K562 (cell line): ENCODE measurements around the gene MRPL48. TPM values are rescaled to one million over a fixed set of nuclear protein-coding genes. Genes with fewer than 3 reads are reported as not detected.

Experiments
- ATAC-seq: fragments of 200-7000 bp; cut with Tn5 transposase; 3 replicates; pipeline ENCODE4 v1.9.1; 2020; ENCODE audit warnings: moderate library complexity
- BruUV-seq: library from RNA; stranded (reverse); fragments of 400-500 nt; replicated peaks from 2 replicates; lab custom pipeline; 2021; lab: Mats Ljungman, UMichigan
- CTCF ChIA-PET: fragments of 300-600 bp; formaldehyde crosslinking; extraction: SDS; loops from one replicate; lab custom pipeline; 2021; ENCODE audit warnings: low intra/inter-chr PET ratio; lab: Yijun Ruan, JAX
- POLR2A ChIA-PET: fragments of 300-600, 350-650 bp; sonication (Branson Sonifier 250); formaldehyde crosslinking; extraction: SDS; loops from one replicate; lab custom pipeline; 2021; ENCODE audit warnings: antibody characterized with exemption, inconsistent platforms; lab: Yijun Ruan, JAX
- DNase-seq, 4 experiments: peaks; one replicate each; pipeline versions ENCODE4 v3.0.0 to v3.0.0-alpha.2; 2011 to 2018; ENCODE audit warnings: low spot score in 3 of 4, mixed read lengths in 3 of 4; ENCODE audit errors: extremely low read depth in 1 of 4
- FAIRE-seq: peaks from 2 replicates; lab custom pipeline; 2011; peaks lifted over from hg19 to GRCh38; lab: Jason Lieb, UNC
- H2AFZ ChIP-seq: 2 replicates; pipeline ENCODE4 v1.6.0; 2011; ENCODE audit warnings: low read depth, low read length, control low read depth, inconsistent platforms
- H3K27ac ChIP-seq: fragments of 200-600 bp; 3 replicates; pipeline ENCODE4 v1.8.0; 2011; ENCODE audit warnings: low read depth, mild to moderate bottlenecking, control low read depth, inconsistent platforms, low read length, moderate library complexity, mixed read lengths; ENCODE audit errors: extremely low read depth
- H3K27me3 ChIP-seq, 2 experiments: fragments of 300-600 bp in 1 of 2; 2 replicates in 1 of 2; 3 replicates in 1 of 2; pipeline versions ENCODE4 v1.6.0 to v1.8.0; 2011; ENCODE audit warnings: inconsistent platforms in 2 of 2, low read length in 2 of 2, mild to moderate bottlenecking in 1 of 2, mixed read lengths in 1 of 2, moderate library complexity in 1 of 2; ENCODE audit not compliant: control insufficient read depth in 2 of 2, insufficient read depth in 2 of 2
- H3K36me3 ChIP-seq: fragments of 300-600 bp; 3 replicates; pipeline ENCODE4 v1.8.0; 2011; ENCODE audit warnings: mild to moderate bottlenecking, low read length, inconsistent platforms; ENCODE audit not compliant: control insufficient read depth, insufficient read depth
- H3K4me1 ChIP-seq, 2 experiments: fragments of 200-600 bp in 1 of 2; replicated peaks in 1 of 2; 2 replicates in 1 of 2; 3 replicates in 1 of 2; pipeline versions ENCODE4 v1.5.1 to v1.8.0; 2011; ENCODE audit warnings: inconsistent platforms in 2 of 2, low read length in 2 of 2, mild to moderate bottlenecking in 1 of 2, mixed read lengths in 1 of 2, moderate library complexity in 1 of 2; ENCODE audit not compliant: control insufficient read depth in 2 of 2, insufficient read depth in 2 of 2
- H3K4me2 ChIP-seq: 2 replicates; pipeline ENCODE4 v1.6.1; 2011; ENCODE audit warnings: low read length, control low read depth, inconsistent platforms, mixed read lengths; ENCODE audit not compliant: insufficient read depth
- H3K4me3 ChIP-seq: fragments of 200-600 bp; sonication (generic), shearing (Covaris generic); 2 replicates; pipeline ENCODE4 v1.5.1; 2016; ENCODE audit warnings: control low read depth, inconsistent platforms
- H3K79me2 ChIP-seq: fragments of 200-600 bp; 3 replicates; pipeline ENCODE4 v1.8.0; 2011; ENCODE audit warnings: low read length, inconsistent platforms; ENCODE audit not compliant: control insufficient read depth, insufficient read depth
- H3K9ac ChIP-seq, 2 experiments: 2 replicates each; pipeline versions ENCODE4 v1.6.0 to v1.6.1; 2011; ENCODE audit warnings: low read depth in 2 of 2, low read length in 2 of 2, control low read depth in 1 of 2, inconsistent platforms in 1 of 2, mild to moderate bottlenecking in 1 of 2, mixed read lengths in 1 of 2; ENCODE audit not compliant: insufficient read depth in 1 of 2
- H3K9me1 ChIP-seq: one replicate; pipeline ENCODE4 v1.6.0; 2011; ENCODE audit warnings: inconsistent platforms, mild to moderate bottlenecking, low read length, moderate library complexity; ENCODE audit not compliant: control insufficient read depth, insufficient read depth
- H3K9me3 ChIP-seq: replicated peaks from 2 replicates; pipeline ENCODE4 v1.5.1; 2011; ENCODE audit warnings: low read depth, low read length, inconsistent platforms; ENCODE audit not compliant: control insufficient read depth, insufficient read depth
- H4K20me1 ChIP-seq: replicated peaks from 2 replicates; pipeline ENCODE4 v1.6.1; 2011; ENCODE audit warnings: low read length, inconsistent platforms, mixed read lengths; ENCODE audit not compliant: control insufficient read depth, insufficient read depth
- ARNT ChIP-seq, 2 experiments: fragments of 450-650 bp; IDR thresholded peaks; 2 replicates each; pipeline ENCODE4 v1.6.1; 2016; ENCODE audit warnings: mild to moderate bottlenecking in 1 of 2
- ASH1L ChIP-seq: fragments of 450-650 bp; IDR thresholded peaks from 2 replicates; pipeline ENCODE4 v1.6.1; 2018; ENCODE audit warnings: borderline replicate concordance, mild to moderate bottlenecking, low read depth; ENCODE audit not compliant: partially characterized antibody
- CEBPB ChIP-seq: fragments of 450-650 bp; IDR thresholded peaks from 2 replicates; pipeline ENCODE4 v1.6.1; 2016; ENCODE audit warnings: missing genetic modification characterization, missing compliant biosample characterization
- CEBPG ChIP-seq, 3 experiments: fragments of 200-800 bp in 1 of 3; sonication (Bioruptor generic) in 1 of 3; sonication (generic) in 1 of 3; formaldehyde crosslinking in 1 of 3; IDR thresholded peaks in 2 of 3; conservative IDR thresholded peaks in 1 of 3; 2 replicates each; pipeline versions ENCODE4 v1.6.1 to v1.8.0; 2016 to 2022; ENCODE audit warnings: missing compliant biosample characterization in 2 of 3, missing genetic modification characterization in 2 of 3, mild to moderate bottlenecking in 1 of 3, missing genetic modification reagents in 1 of 3
- CHD2 ChIP-seq: IDR thresholded peaks from 2 replicates; pipeline ENCODE4 v1.6.1; 2011; ENCODE audit warnings: low read depth, low read length
- CTCF ChIP-seq, 3 experiments: IDR thresholded peaks in 2 of 3; conservative IDR thresholded peaks in 1 of 3; 2 replicates each; pipeline ENCODE4 v1.5.1; 2011 to 2012; ENCODE audit warnings: low read length in 3 of 3, mild to moderate bottlenecking in 3 of 3, control low read depth in 2 of 3, improper control_type of control experiment in 1 of 3, inconsistent platforms in 1 of 3, low read depth in 1 of 3, mixed read lengths in 1 of 3, moderate library complexity in 1 of 3; ENCODE audit not compliant: insufficient read depth in 2 of 3
- DDX20 ChIP-seq: fragments of 450-650 bp; IDR thresholded peaks from 2 replicates; pipeline ENCODE4 v1.6.1; 2016; ENCODE audit warnings: missing genetic modification characterization, low read depth, mild to moderate bottlenecking, missing compliant biosample characterization, moderate library complexity
- HOXB6 ChIP-seq: fragments of 250-450 bp; sonication (Bioruptor Pico); IDR thresholded peaks from 2 replicates; pipeline ENCODE4 v1.5.1; 2022; ENCODE audit warnings: mild to moderate bottlenecking, borderline replicate concordance
- MLX ChIP-seq, 2 experiments: fragments of 450-650 bp in 1 of 2; sonication (generic) in 1 of 2; formaldehyde crosslinking; conservative IDR thresholded peaks; 2 replicates each; pipeline versions ENCODE4 v1.4.0 to v1.8.1; 2020 to 2022; ENCODE audit warnings: mild to moderate bottlenecking in 1 of 2, missing genetic modification reagents in 1 of 2
- NONO ChIP-seq, 2 experiments: fragments of 200-400 bp in 1 of 2; fragments of 450-650 bp in 1 of 2; formaldehyde crosslinking in 1 of 2; IDR thresholded peaks; 2 replicates each; pipeline ENCODE4 v1.6.1; 2017; ENCODE audit warnings: low read depth in 2 of 2, mild to moderate bottlenecking in 2 of 2, moderate library complexity in 2 of 2, low read length in 1 of 2
- PATZ1 ChIP-seq: fragments of 250-450 bp; sonication (Bioruptor Pico); IDR thresholded peaks from 2 replicates; pipeline ENCODE4 v1.5.0; 2020; ENCODE audit warnings: mild to moderate bottlenecking, borderline replicate concordance
- RHOXF2B ChIP-seq: fragments of 250-450 bp; sonication (Bioruptor Pico); conservative IDR thresholded peaks from 2 replicates; pipeline ENCODE4 v1.5.1; 2021
- SRSF3 ChIP-seq: fragments of 200-400 bp; formaldehyde crosslinking; IDR thresholded peaks from 2 replicates; pipeline ENCODE4 v1.6.1; 2016; ENCODE audit warnings: mild to moderate bottlenecking, low read length, moderate library complexity; ENCODE audit not compliant: insufficient read depth
- THRAP3 ChIP-seq: fragments of 450-650 bp; IDR thresholded peaks from 2 replicates; pipeline ENCODE4 v1.6.1; 2016; ENCODE audit warnings: mild to moderate bottlenecking, inconsistent platforms, borderline replicate concordance
- YY1 ChIP-seq, 3 experiments: IDR thresholded peaks; 2 replicates each; pipeline ENCODE4 v1.6.1; 2011; ENCODE audit warnings: low read length in 2 of 3, mild to moderate bottlenecking in 2 of 3, moderate library complexity in 2 of 3, borderline replicate concordance in 1 of 3, control low read depth in 1 of 3, low read depth in 1 of 3; ENCODE audit not compliant: insufficient read depth in 3 of 3, insufficient replicate concordance in 2 of 3, control insufficient read depth in 1 of 3, insufficient read length in 1 of 3; ENCODE audit errors: extremely low read depth in 1 of 3
- ZC3H4 ChIP-seq: sonication (generic); formaldehyde crosslinking; IDR thresholded peaks from 2 replicates; pipeline ENCODE4 v1.9.0; 2021; ENCODE audit warnings: missing genetic modification reagents, borderline replicate concordance
- WGBS: fragments of 100-300 bp; shearing (Covaris generic); methylation state at CpG from one replicate; pipeline ENCODE4 v1.1.6; 2016; ENCODE audit warnings: low coverage, mixed read lengths; ENCODE audit not compliant: insufficient coverage; ENCODE audit errors: missing lambda C conversion rate; 5-methylcytosine and 5-hydroxymethylcytosine counted together
- in situ Hi-C: fragments of 300-500 bp; cut with MboI; formaldehyde crosslinking; loops from 4 replicates; pipeline ENCODE4 v1.15.0; 2018; ENCODE audit warnings: inconsistent platforms, mixed read lengths
- intact Hi-C: fragments of 100-400 bp; cut with micrococcal nuclease; formaldehyde crosslinking; loops from 2 replicates; pipeline ENCODE4 v1.14.2; 2022
- polyA plus RNA-seq, 8 experiments: library from polyadenylated mRNA; depleted of rRNA in 4 of 8; stranded (reverse) in 5 of 8; unstranded in 3 of 8; fragments of >200 nt; fragmentation: Nextera tagmentation in 2 of 8; fragmentation: Illumina TruSeq in 1 of 8; extraction: Ambion mirVana in 2 of 8; extraction: Trizol in 1 of 8; gene quantifications; 2 replicates each; pipeline versions ENCODE4 v1.2.1 to v1.2.3, GENCODE V29; 2011 to 2014; ENCODE audit warnings: inconsistent platforms in 1 of 8, missing spikeins in 1 of 8
- total RNA-seq, 7 experiments: library from RNA; depleted of rRNA in 6 of 7; stranded (reverse); fragments of >200 nt in 6 of 7; fragmentation: Illumina TruSeq in 2 of 7; extraction: Trizol in 2 of 7; gene quantifications; 2 replicates each; pipeline versions ENCODE4 v1.2.1 to v1.2.3, GENCODE V29; 2011 to 2021; ENCODE audit warnings: low replicate concordance in 1 of 7

MRPL48 gene
- total and polyA plus RNA-seq, 9 of the 15 experiments (the other 6 are each of a cell fraction or from before 2014, with no cell fraction given) = 66.0 to 237 (median 104) TPM

GRCh38 chr11:73757598-73757997 lies 30.1 kb upstream of the MRPL48 start:
- H3K27me3 ChIP-seq = no peaks in the 10 kb centered on the region
- TF ChIP-seq ZC3H4 (no peak), MLX (CRISPR knock-in tag; conservative IDR thresholded peaks at IDR 0.05) (no peak), SRSF3 (no peak), ASH1L (no peak), ARNT (IDR thresholded peaks at IDR 0.05) (no peak), CEBPG (CRISPR knock-in tag; IDR thresholded peaks at IDR 0.05) (peak; percentile 13; the same call in 1 of the 2 replicates), CEBPG (tag; conservative IDR thresholded peaks at IDR 0.05 in 1 of 2, IDR thresholded peaks at IDR 0.05 in 1 of 2) (peak; percentile 53 to 83; a peak in 3 of 4 replicates), NONO (IDR thresholded peaks at IDR 0.05; ENCODE audit: low read depth in 2 of 2, low read length in 1 of 2) (no peak), HOXB6 (CRISPR knock-in tag) (no peak), RHOXF2B (CRISPR knock-in tag) (no peak), YY1 (IDR thresholded peaks at IDR 0.05; ENCODE audit: borderline replicate concordance in 1 of 3, control insufficient read depth in 1 of 3, extremely low read depth in 1 of 3, insufficient read depth in 3 of 3, insufficient read length in 1 of 3, insufficient replicate concordance in 2 of 3, low read depth in 1 of 3, low read length in 2 of 3) (no peak), PATZ1 (CRISPR knock-in tag) (no peak), DDX20 (tag) (no peak), CEBPB (tag) (peak; percentile 92), CTCF (IDR thresholded peaks at IDR 0.05 in 2 of 3, conservative IDR thresholded peaks at IDR 0.05 in 1 of 3; ENCODE audit: insufficient read depth in 2 of 3, low read depth in 1 of 3, low read length in 3 of 3) (no peak), CHD2 (no peak), THRAP3 (no peak)
- H3K4me1 ChIP-seq = peaks cover 9 to 16% of the 10 kb centered on the region in 2 experiments; a peak in 3 of 5 replicates
- no peak for ATAC-seq
- ChIA-PET CTCF (no interaction called here), POLR2A (interaction anchor here (0.6 to 1.3 kb wide), 3 partner anchors 9 to 22 kb away, joined by 3 to 5 read pairs (median 3); no protein-coding TSS in a partner anchor)
- H3K36me3 ChIP-seq = peaks cover 5% of the 10 kb centered on the region; the same call in 1 of the 3 replicates
- WGBS = 85% methylated on average over 5 of the region's 5 CpGs
- H3K79me2 ChIP-seq = peaks cover 62% of the 10 kb centered on the region
- BruUV-seq = no TSS peak
- no peak overlapping the region for H3K4me3 ChIP-seq
- intact Hi-C loops = no loop called here
- H3K4me2 ChIP-seq = no peak overlapping the region
- H3K9me3 ChIP-seq = no peaks in the 10 kb centered on the region
- H3K27ac ChIP-seq = no peak overlapping the region
- no peaks in the 10 kb centered on the region for H3K9me1 ChIP-seq
- FAIRE-seq = no peak
- no peak overlapping the region for H3K9ac ChIP-seq
- in situ Hi-C loops = no loop called here
- no peak for DNase-seq
- H2AFZ ChIP-seq = no peak overlapping the region
- H4K20me1 ChIP-seq = peaks cover 15% of the 10 kb centered on the region; the same call in 1 of the 2 replicates
